CD14-positive monocyte (primary cell): ENCODE data around the gene HSPA12B. TPM values are rescaled to one million over a fixed set of nuclear protein-coding genes. Genes with fewer than 3 reads are reported as not detected.

Source experiments
- DNase-seq, 3 donors: peaks; one replicate each; pipeline ENCODE4 v3.0.0-alpha.2; 2011 to 2022
- H2AFZ ChIP-seq: 2 replicates; pipeline ENCODE4 v1.6.0; 2012; ENCODE audit warnings: mild to moderate bottlenecking, low read depth, low read length, inconsistent platforms; ENCODE audit not compliant: insufficient read depth, poor library complexity, severe bottlenecking
- H3K27ac ChIP-seq, 2 donors: 1 replicate in 1 of 2; 2 replicates in 1 of 2; pipeline ENCODE4 v1.5.1; 2012 to 2013; ENCODE audit warnings: low read length in 2 of 2, control low read depth in 1 of 2, inconsistent platforms in 1 of 2, low read depth in 1 of 2, mild to moderate bottlenecking in 1 of 2
- H3K27me3 ChIP-seq, 2 donors: one replicate each; pipeline versions ENCODE4 v1.6.0 to v1.6.1; 2011 to 2013; ENCODE audit warnings: low read length in 2 of 2; ENCODE audit not compliant: control insufficient read depth in 2 of 2, insufficient read depth in 2 of 2
- H3K36me3 ChIP-seq, 2 donors: replicated peaks in 1 of 2; 1 replicate in 1 of 2; 2 replicates in 1 of 2; pipeline versions ENCODE4 v1.5.1 to v1.6.1; 2012 to 2013; ENCODE audit warnings: low read length in 2 of 2, control low read depth in 1 of 2, inconsistent platforms in 1 of 2, mild to moderate bottlenecking in 1 of 2; ENCODE audit not compliant: insufficient read depth in 2 of 2, control insufficient read depth in 1 of 2
- H3K4me1 ChIP-seq, 2 donors: 1 replicate in 1 of 2; 2 replicates in 1 of 2; pipeline versions ENCODE4 v1.5.1 to v1.6.1; 2012 to 2013; ENCODE audit warnings: low read length in 2 of 2, control low read depth in 1 of 2, inconsistent platforms in 1 of 2, mild to moderate bottlenecking in 1 of 2, moderate library complexity in 1 of 2; ENCODE audit not compliant: insufficient read depth in 2 of 2, control insufficient read depth in 1 of 2
- H3K4me2 ChIP-seq: replicated peaks from 2 replicates; pipeline ENCODE3; 2012; ENCODE audit warnings: low read length, moderate library complexity, mild to moderate bottlenecking; ENCODE audit not compliant: poor library complexity, severe bottlenecking; ENCODE audit errors: extremely low read depth
- H3K4me3 ChIP-seq, 3 experiments: fragments of 200-600 bp in 1 of 3; sonication (generic) in 1 of 3; replicated peaks in 1 of 3; 1 replicate in 2 of 3; 2 replicates in 1 of 3; pipeline ENCODE4 v1.5.1; 2011 to 2013; ENCODE audit warnings: low read length in 3 of 3, mild to moderate bottlenecking in 3 of 3, control low read depth in 2 of 3, low read depth in 2 of 3, inconsistent platforms in 1 of 3, moderate library complexity in 1 of 3
- H3K79me2 ChIP-seq: 2 replicates; pipeline ENCODE4 v1.6.0; 2012; ENCODE audit warnings: mild to moderate bottlenecking, control low read depth, inconsistent platforms, low read length, moderate library complexity; ENCODE audit not compliant: insufficient read depth
- H3K9ac ChIP-seq: 2 replicates; pipeline ENCODE4 v1.6.0; 2017; ENCODE audit warnings: low read length, mild to moderate bottlenecking; ENCODE audit not compliant: insufficient read depth, poor library complexity, severe bottlenecking
- H3K9me3 ChIP-seq, 2 donors: replicated peaks in 1 of 2; 1 replicate in 1 of 2; 2 replicates in 1 of 2; pipeline versions ENCODE4 v1.5.1 to v1.6.1; 2012 to 2013; ENCODE audit warnings: low read length in 2 of 2, control low read depth in 1 of 2; ENCODE audit not compliant: control insufficient read depth in 1 of 2, insufficient read depth in 1 of 2
- H4K20me1 ChIP-seq: 2 replicates; pipeline ENCODE4 v1.6.0; 2012; ENCODE audit warnings: mild to moderate bottlenecking, low read length, control low read depth, moderate library complexity; ENCODE audit not compliant: insufficient read depth
- H3K27ac Mint-ChIP-seq, 7 donors: one replicate each; pipeline ENCODE4 v1.8.0; 2020; ENCODE audit warnings: mild to moderate bottlenecking in 7 of 7, mixed read lengths in 7 of 7, moderate library complexity in 6 of 7, inconsistent platforms in 2 of 7
- H3K27me3 Mint-ChIP-seq, 3 donors: one replicate each; pipeline ENCODE4 v1.8.0; 2021 to 2022; ENCODE audit warnings: low read depth in 3 of 3, mild to moderate bottlenecking in 3 of 3, mixed read lengths in 3 of 3, moderate library complexity in 3 of 3, inconsistent platforms in 1 of 3
- H3K36me3 Mint-ChIP-seq, 2 donors: one replicate each; pipeline ENCODE4 v1.8.0; 2020; ENCODE audit warnings: mixed read lengths in 2 of 2, inconsistent platforms in 1 of 2, mild to moderate bottlenecking in 1 of 2
- H3K4me1 Mint-ChIP-seq: one replicate; pipeline ENCODE4 v1.8.0; 2020; ENCODE audit warnings: mild to moderate bottlenecking, mixed read lengths
- H3K4me3 Mint-ChIP-seq, 2 donors: one replicate each; pipeline ENCODE4 v1.8.0; 2020; ENCODE audit warnings: mild to moderate bottlenecking in 2 of 2, mixed read lengths in 2 of 2, moderate library complexity in 1 of 2
- H3K9me3 Mint-ChIP-seq, 7 donors: one replicate each; pipeline ENCODE4 v1.8.0; 2020 to 2022; ENCODE audit warnings: mixed read lengths in 7 of 7, mild to moderate bottlenecking in 6 of 7, moderate library complexity in 6 of 7, inconsistent platforms in 2 of 7
- CTCF ChIP-seq: fragments of 200-600 bp; IDR thresholded peaks from one replicate; pipeline ENCODE4 v1.8.0; 2022; ENCODE audit warnings: antibody characterized with exemption, mild to moderate bottlenecking
- WGBS: methylation state at CpG from one replicate; pipeline ENCODE4 v1.1.5; 2013; ENCODE audit warnings: missing lambda C conversion rate; ENCODE audit not compliant: insufficient coverage; 5-methylcytosine and 5-hydroxymethylcytosine counted together
- intact Hi-C, 2 donors: fragments of 100-400 bp; cut with micrococcal nuclease; formaldehyde crosslinking; loops; one replicate each; pipeline versions ENCODE4 v1.15.0 to v1.15.1; 2023
- polyA plus RNA-seq, 3 donors: library from polyadenylated mRNA; depleted of rRNA in 1 of 3; unstranded in 2 of 3; stranded (reverse) in 1 of 3; fragments of 300-500 nt in 2 of 3; fragments of >200 nt in 1 of 3; fragmentation: Illumina TruSeq in 2 of 3; gene quantifications; 1 replicate in 2 of 3; 2 replicates in 1 of 3; pipeline ENCODE4 v1.2.3, GENCODE V29; 2012 to 2021

HSPA12B gene
- polyA plus RNA-seq, 3 donors, result not detected

- no peaks in the 10 kb centered on the region for H3K27me3 ChIP-seq
- peak overlapping the region in 1 of 2 donors; percentile 58 for H3K27ac ChIP-seq
- H3K4me1 ChIP-seq, result peaks cover 35 to 51% of the 10 kb centered on the region in 2 donors
- 55% methylated on average over 75 of the region's 79 CpGs for WGBS
- peak overlapping the region; percentile 61 for H2AFZ ChIP-seq
- Mint-ChIP-seq H3K27ac (peak overlapping the region in 3 of 7 donors; percentile 18 to 78 (median 68)), H3K27me3 (peaks cover 2 to 6% (median 2%) of the 10 kb centered on the region in 3 donors), H3K36me3 (peaks cover 7 to 14% of the 10 kb centered on the region in 2 donors), H3K4me1 (peaks cover 44% of the 10 kb centered on the region), H3K9me3 (no peaks in the 10 kb centered on the region), H3K4me3 (peak overlapping the region; percentile 87 to 94)
- peaks cover 55% of the 10 kb centered on the region for H4K20me1 ChIP-seq
- H3K4me3 ChIP-seq, result peak overlapping the region; percentile 52 to 79 (median 73)
- H3K9me3 ChIP-seq, result no peaks in the 10 kb centered on the region
- no peak for TF ChIP-seq CTCF
- peaks cover 4 to 7% of the 10 kb centered on the region in 2 donors for H3K36me3 ChIP-seq
- H3K9ac ChIP-seq, result peak overlapping the region; percentile 73
- peak in 1 of 3 donors; percentile 8 for DNase-seq
- H3K4me2 ChIP-seq, result peak overlapping the region; percentile 93
- H3K79me2 ChIP-seq, result peaks cover 29% of the 10 kb centered on the region
- intact Hi-C loops, result loop anchor here (2.0 to 10.0 kb wide), 2 partner anchors 35 to 59 kb away; partner anchors contain the start of genes AP5S1 (in 2 of the 2) and MAVS (in 1 of the 2)
Measured at GRCh38 chr20:3785240-3786125, 53.0 kb downstream of the HSPA12B start.

DNA sequence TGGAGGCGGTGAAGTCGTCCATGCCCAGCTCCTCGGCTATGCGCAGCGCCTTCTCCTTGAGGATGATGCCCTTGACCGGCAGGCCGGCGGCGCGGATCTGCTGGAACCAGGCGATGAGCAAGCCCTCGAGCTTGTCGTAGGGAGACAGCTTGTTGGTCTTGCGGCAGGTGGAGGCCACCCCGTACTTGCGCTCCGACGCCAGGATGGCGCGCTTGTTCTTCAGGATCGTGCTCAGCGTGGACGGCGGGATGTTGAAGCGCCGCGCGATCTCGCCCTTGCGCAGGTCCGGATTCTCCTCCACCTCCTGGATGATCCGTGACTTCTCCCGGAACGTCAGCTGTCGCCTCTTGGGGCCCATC is 53.6 kb downstream of the HSPA12B start:
- H3K27me3 ChIP-seq, result no peaks in the 10 kb centered on the region
- H3K79me2 ChIP-seq, result peaks cover 29% of the 10 kb centered on the region
- no peaks in the 10 kb centered on the region for H3K9me3 ChIP-seq
- Mint-ChIP-seq H3K27ac (peak overlapping the region; percentile 68 to 91 (median 86)), H3K4me3 (peak overlapping the region; percentile 87 to 94), H3K4me1 (peaks cover 38% of the 10 kb centered on the region), H3K36me3 (peaks cover 7 to 14% of the 10 kb centered on the region in 2 donors), H3K9me3 (no peaks in the 10 kb centered on the region), H3K27me3 (peaks cover 0 to 4% (median 2%) of the 10 kb centered on the region in 3 donors)
- intact Hi-C loops, result loop anchor here (2.0 to 10.0 kb wide), 2 partner anchors 35 to 59 kb away; partner anchors contain the start of genes AP5S1 (in 2 of the 2) and MAVS (in 1 of the 2)
- H2AFZ ChIP-seq, result peak overlapping the region; percentile 61
- no peak for TF ChIP-seq CTCF
- peaks cover 50% of the 10 kb centered on the region for H4K20me1 ChIP-seq
- DNase-seq, result peak in 2 of 3 donors; percentile 41 to 46
- peak overlapping the region; percentile 52 to 79 (median 73) for H3K4me3 ChIP-seq
- peak overlapping the region; percentile 73 for H3K9ac ChIP-seq
- H3K27ac ChIP-seq, result peak overlapping the region; percentile 30 to 58
- peaks cover 31 to 46% of the 10 kb centered on the region in 2 donors for H3K4me1 ChIP-seq
- WGBS, result 2% methylated on average over 35 of the region's 35 CpGs
- peaks cover 4 to 7% of the 10 kb centered on the region in 2 donors for H3K36me3 ChIP-seq
- H3K4me2 ChIP-seq, result peak overlapping the region; percentile 93
